GM18951 (cell line): ENCODE results near the gene ZNF582.
A peak's percentile ranks its signal among the peaks of the same experiment; 100 is the strongest.
"Not testable (repeated sequence)": the region's sequence is repeated elsewhere in the genome, so short reads cannot be mapped to it uniquely, and the experiment has no call there.

Source experiments
- POLR2A ChIP-seq: IDR thresholded peaks from 4 replicates; pipeline ENCODE4 v1.6.1; 2011; ENCODE audit warnings: mild to moderate bottlenecking; ENCODE audit not compliant: insufficient read length, insufficient read depth; ENCODE audit errors: extremely low read depth
- in situ Hi-C: fragments of 300-500 bp; cut with MboI; formaldehyde crosslinking; loops from one replicate; pipeline ENCODE4 v1.12.0; 2022; ENCODE audit warnings: low sequenced_read_pairs, mixed read lengths, inconsistent platforms; ENCODE audit not compliant: unreplicated experiment

ZNF582 gene

GRCh38 chr19:56372281-56372680 is 21.1 kb downstream of the ZNF582 start:
- no peak for TF ChIP-seq POLR2A
- in situ Hi-C loops, result no loop called here

GRCh38 chr19:56369886-56370676 is 23.3 kb downstream of the ZNF582 start:
- in situ Hi-C loops, result no loop called here

GRCh38 chr19:56367829-56368711 is 25.3 kb downstream of the ZNF582 start:
- in situ Hi-C loops, result no loop called here
- peak; percentile 49 for TF ChIP-seq POLR2A

More at GRCh38 chr19:56369886-56370676, 23.3 kb downstream of the ZNF582 start:
- TF ChIP-seq POLR2A, result no peak

GRCh38 chr19:56360841-56361240 is 32.5 kb downstream of the ZNF582 start:
- in situ Hi-C loops, result no loop called here
- no peak for TF ChIP-seq POLR2A

GRCh38 chr19:56356944-56357343 is 36.4 kb downstream of the ZNF582 start:
- in situ Hi-C loops, result no loop called here
- TF ChIP-seq POLR2A, result no peak

- no peak for TF ChIP-seq POLR2A
- in situ Hi-C loops, result no loop called here
These were observed 37.8 kb downstream of the ZNF582 start for GRCh38 chr19:56355517-56355916.

GRCh38 chr19:56351208-56351607 is 42.1 kb downstream of the ZNF582 start:
- in situ Hi-C loops, result no loop called here
- no peak for TF ChIP-seq POLR2A

GRCh38 chr19:56350416-56351045 is 42.8 kb downstream of the ZNF582 start:
- in situ Hi-C loops, result no loop called here
- no peak for TF ChIP-seq POLR2A

- no peak for TF ChIP-seq POLR2A
- in situ Hi-C loops, result no loop called here
These were observed 45.0 kb downstream of the ZNF582 start for GRCh38 chr19:56348289-56348877.

- in situ Hi-C loops, result no loop called here
- no peak for TF ChIP-seq POLR2A
These were observed 46.1 kb downstream of the ZNF582 start for GRCh38 chr19:56347163-56347778.

- in situ Hi-C loops, result no loop called here
- no peak for TF ChIP-seq POLR2A
These were observed 51.4 kb downstream of the ZNF582 start for GRCh38 chr19:56341948-56342347.

- in situ Hi-C loops, result not testable (repeated sequence)
These were observed 54.3 kb downstream of the ZNF582 start for GRCh38 chr19:56339031-56339430.

GRCh38 chr19:56337077-56337476 is 56.3 kb downstream of the ZNF582 start:
- in situ Hi-C loops, result not testable (repeated sequence)

- in situ Hi-C loops, result not testable (repeated sequence)
These were observed 58.0 kb downstream of the ZNF582 start for GRCh38 chr19:56335371-56335770.
